Panc1 (cell line): ENCODE results near the gene MTCH1. TPM values are rescaled to one million over a fixed set of nuclear protein-coding genes. Genes with fewer than 3 reads are reported as not detected.

Source experiments
- ATAC-seq: fragments of 200-7000 bp; cut with Tn5 transposase; 2 replicates; pipeline ENCODE4 v1.9.1; 2020; ENCODE audit warnings: mild to moderate bottlenecking, moderate library complexity
- BruUV-seq: library from RNA; stranded (reverse); fragments of 400-500 nt; replicated peaks from 2 replicates; lab custom pipeline; 2021; lab: Mats Ljungman, UMichigan
- CTCF ChIA-PET: fragments of 300-600 bp; sonication (Branson Sonifier 250); formaldehyde crosslinking; loops from one replicate; lab custom pipeline; 2022; ENCODE audit warnings: antibody characterized with exemption; lab: Charles Lee
- POLR2A ChIA-PET: fragments of 300-600 bp; sonication (Branson Sonifier 250); formaldehyde crosslinking; loops from one replicate; lab custom pipeline; 2022; ENCODE audit warnings: antibody characterized with exemption; lab: Charles Lee
- DNase-seq: peaks from one replicate; pipeline ENCODE4 v3.0.0-alpha.2; 2010; ENCODE audit warnings: low read depth, low spot score
- H3K27ac ChIP-seq: 2 replicates; pipeline ENCODE4 v1.5.1; 2011; ENCODE audit warnings: mild to moderate bottlenecking, low read length, inconsistent platforms
- H3K27me3 ChIP-seq: fragments of 200-500 bp; sonication (Bioruptor generic); 2 replicates; pipeline ENCODE4 v1.6.0; 2014; ENCODE audit warnings: low read length, inconsistent platforms; ENCODE audit not compliant: control insufficient read depth, insufficient read depth
- H3K36me3 ChIP-seq: fragments of 200-500 bp; sonication (Bioruptor generic); 2 replicates; pipeline ENCODE4 v1.5.1; 2014; ENCODE audit warnings: inconsistent platforms, mild to moderate bottlenecking, low read length, moderate library complexity; ENCODE audit not compliant: control insufficient read depth, insufficient read depth
- H3K4me1 ChIP-seq: 2 replicates; pipeline ENCODE4 v1.5.1; 2011; ENCODE audit warnings: inconsistent platforms, mild to moderate bottlenecking, low read length, moderate library complexity; ENCODE audit not compliant: control insufficient read depth, insufficient read depth
- H3K4me3 ChIP-seq, 2 experiments: 2 replicates each; pipeline ENCODE4 v1.5.1; 2011 to 2012; ENCODE audit warnings: low read depth in 2 of 2, low read length in 2 of 2, mild to moderate bottlenecking in 2 of 2, inconsistent platforms in 1 of 2, moderate library complexity in 1 of 2
- H3K9me3 ChIP-seq: fragments of 200-500 bp; sonication (Bioruptor generic); 2 replicates; pipeline ENCODE4 v1.5.1; 2014; ENCODE audit warnings: low read depth, mild to moderate bottlenecking, inconsistent platforms, low read length, moderate library complexity; ENCODE audit not compliant: control insufficient read depth, insufficient read depth
- POLR2AphosphoS5 ChIP-seq: IDR thresholded peaks from 2 replicates; pipeline ENCODE4 v1.6.1; 2012; ENCODE audit warnings: mild to moderate bottlenecking, low read depth, low read length, moderate library complexity
- SIN3A ChIP-seq: IDR thresholded peaks from 2 replicates; pipeline ENCODE4 v1.6.1; 2012; ENCODE audit warnings: low read depth, mild to moderate bottlenecking, low read length, moderate library complexity, borderline replicate concordance; ENCODE audit not compliant: insufficient read depth
- TCF7L2 ChIP-seq: IDR thresholded peaks from 2 replicates; pipeline ENCODE4 v1.6.1; 2011; ENCODE audit warnings: mild to moderate bottlenecking, low read depth, low read length, inconsistent platforms
- in situ Hi-C: cut with HindIII; loops from 2 replicates; pipeline ENCODE4 v1.10.0; 2016; ENCODE audit warnings: low sequenced_read_pairs, low pct_unique_long_range_greater_than_20kb
- intact Hi-C: fragments of 100-400 bp; cut with micrococcal nuclease; formaldehyde crosslinking; loops from one replicate; pipeline ENCODE4 v1.10.0; 2022; ENCODE audit not compliant: unreplicated experiment
- total RNA-seq: library from RNA; stranded (reverse); gene quantifications from one replicate; pipeline ENCODE4 v1.2.1, GENCODE V29; 2021; ENCODE audit not compliant: unreplicated experiment
- TF ChIP-seq, protein P1 (sequence below), 2 experiments: IDR thresholded peaks; 2 replicates each; pipeline ENCODE4 v1.6.1; 2011 to 2012; ENCODE audit warnings: low read depth in 2 of 2, control low read depth in 1 of 2, low read length in 1 of 2, mild to moderate bottlenecking in 1 of 2, moderate library complexity in 1 of 2; ENCODE audit not compliant: insufficient read depth in 1 of 2
- TF ChIP-seq, protein P2 (sequence below): fragments of 450-650 bp; IDR thresholded peaks from 2 replicates; pipeline ENCODE4 v1.5.1; 2017; ENCODE audit warnings: mild to moderate bottlenecking

MTCH1 gene
- total RNA-seq, 1 experiment from 2014 or later: 223 TPM

DNA sequence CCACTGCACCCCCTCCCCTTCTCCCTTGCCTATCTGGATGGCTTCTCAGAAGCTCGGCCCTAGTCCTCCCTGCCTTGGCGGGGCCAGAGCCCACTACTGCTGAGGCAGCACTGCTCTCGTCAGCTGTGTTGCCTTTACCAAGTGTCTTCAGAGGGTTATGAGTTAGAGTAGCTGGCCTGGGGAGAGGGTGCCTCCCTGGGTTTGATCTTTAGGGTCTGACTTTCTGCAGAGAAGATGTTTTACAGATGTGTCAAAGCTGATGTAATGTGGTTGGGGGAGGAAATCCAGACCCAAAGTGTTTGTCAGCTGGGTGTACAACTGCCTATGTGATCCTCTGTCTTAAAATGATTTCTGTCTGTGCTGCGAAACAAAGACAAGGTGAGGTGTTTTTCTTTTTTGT lies 61.9 kb downstream of the MTCH1 start:
- no TSS peak for BruUV-seq
- Histone ChIP-seq H3K27ac (no peak overlapping the region), H3K9me3 (no peaks in the 10 kb centered on the region), H3K27me3 (no peaks in the 10 kb centered on the region), H3K4me3 (no peak overlapping the region), H3K4me1 (no peaks in the 10 kb centered on the region), H3K36me3 (no peaks in the 10 kb centered on the region)
- POLR2A ChIA-PET: no interaction called here
- ATAC-seq (no peak), DNase-seq (no peak)
- TF ChIP-seq, protein P1, sequence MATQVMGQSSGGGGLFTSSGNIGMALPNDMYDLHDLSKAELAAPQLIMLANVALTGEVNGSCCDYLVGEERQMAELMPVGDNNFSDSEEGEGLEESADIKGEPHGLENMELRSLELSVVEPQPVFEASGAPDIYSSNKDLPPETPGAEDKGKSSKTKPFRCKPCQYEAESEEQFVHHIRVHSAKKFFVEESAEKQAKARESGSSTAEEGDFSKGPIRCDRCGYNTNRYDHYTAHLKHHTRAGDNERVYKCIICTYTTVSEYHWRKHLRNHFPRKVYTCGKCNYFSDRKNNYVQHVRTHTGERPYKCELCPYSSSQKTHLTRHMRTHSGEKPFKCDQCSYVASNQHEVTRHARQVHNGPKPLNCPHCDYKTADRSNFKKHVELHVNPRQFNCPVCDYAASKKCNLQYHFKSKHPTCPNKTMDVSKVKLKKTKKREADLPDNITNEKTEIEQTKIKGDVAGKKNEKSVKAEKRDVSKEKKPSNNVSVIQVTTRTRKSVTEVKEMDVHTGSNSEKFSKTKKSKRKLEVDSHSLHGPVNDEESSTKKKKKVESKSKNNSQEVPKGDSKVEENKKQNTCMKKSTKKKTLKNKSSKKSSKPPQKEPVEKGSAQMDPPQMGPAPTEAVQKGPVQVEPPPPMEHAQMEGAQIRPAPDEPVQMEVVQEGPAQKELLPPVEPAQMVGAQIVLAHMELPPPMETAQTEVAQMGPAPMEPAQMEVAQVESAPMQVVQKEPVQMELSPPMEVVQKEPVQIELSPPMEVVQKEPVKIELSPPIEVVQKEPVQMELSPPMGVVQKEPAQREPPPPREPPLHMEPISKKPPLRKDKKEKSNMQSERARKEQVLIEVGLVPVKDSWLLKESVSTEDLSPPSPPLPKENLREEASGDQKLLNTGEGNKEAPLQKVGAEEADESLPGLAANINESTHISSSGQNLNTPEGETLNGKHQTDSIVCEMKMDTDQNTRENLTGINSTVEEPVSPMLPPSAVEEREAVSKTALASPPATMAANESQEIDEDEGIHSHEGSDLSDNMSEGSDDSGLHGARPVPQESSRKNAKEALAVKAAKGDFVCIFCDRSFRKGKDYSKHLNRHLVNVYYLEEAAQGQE (IDR thresholded peaks at IDR 0.05; ENCODE audit: insufficient read depth in 1 of 2, low read depth in 2 of 2, low read length in 1 of 2): no peak
- in situ Hi-C loops: no loop called here
- intact Hi-C loops: no loop called here
- CTCF ChIA-PET: no interaction called here

DNA sequence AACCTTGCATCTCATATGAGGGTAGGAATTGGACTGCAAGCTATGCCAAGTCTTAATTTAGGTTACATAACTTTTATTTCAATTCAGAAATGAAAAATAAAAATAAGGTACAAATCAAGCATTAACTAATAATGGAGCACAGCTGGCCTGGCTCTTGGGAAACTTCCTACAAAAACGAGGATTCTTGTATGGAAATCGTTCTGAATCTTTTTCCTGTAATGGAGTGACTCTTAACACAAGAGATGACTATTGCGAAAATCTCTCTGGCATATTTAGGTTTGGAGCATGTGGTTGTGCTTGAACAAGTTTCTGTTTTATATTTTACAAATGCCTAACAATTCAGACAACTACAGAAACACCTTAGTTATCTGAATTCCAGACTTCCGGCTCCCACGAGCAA lies 65.5 kb downstream of the MTCH1 start:
- no TSS peak for BruUV-seq
- H3K9me3 ChIP-seq: no peaks in the 10 kb centered on the region
- ATAC-seq: no peak
- ChIA-PET POLR2A (no interaction called here), CTCF (no interaction called here)
- H3K36me3 ChIP-seq: peaks cover 5% of the 10 kb centered on the region; the same call in 1 of the 2 replicates
- DNase-seq: no peak
- TF ChIP-seq POLR2AphosphoS5 (no peak), TCF7L2 (no peak), SIN3A (no peak)
- TF ChIP-seq, protein P1 (IDR thresholded peaks at IDR 0.05; ENCODE audit: insufficient read depth in 1 of 2, low read depth in 2 of 2, low read length in 1 of 2): no peak
- TF ChIP-seq, protein P2, sequence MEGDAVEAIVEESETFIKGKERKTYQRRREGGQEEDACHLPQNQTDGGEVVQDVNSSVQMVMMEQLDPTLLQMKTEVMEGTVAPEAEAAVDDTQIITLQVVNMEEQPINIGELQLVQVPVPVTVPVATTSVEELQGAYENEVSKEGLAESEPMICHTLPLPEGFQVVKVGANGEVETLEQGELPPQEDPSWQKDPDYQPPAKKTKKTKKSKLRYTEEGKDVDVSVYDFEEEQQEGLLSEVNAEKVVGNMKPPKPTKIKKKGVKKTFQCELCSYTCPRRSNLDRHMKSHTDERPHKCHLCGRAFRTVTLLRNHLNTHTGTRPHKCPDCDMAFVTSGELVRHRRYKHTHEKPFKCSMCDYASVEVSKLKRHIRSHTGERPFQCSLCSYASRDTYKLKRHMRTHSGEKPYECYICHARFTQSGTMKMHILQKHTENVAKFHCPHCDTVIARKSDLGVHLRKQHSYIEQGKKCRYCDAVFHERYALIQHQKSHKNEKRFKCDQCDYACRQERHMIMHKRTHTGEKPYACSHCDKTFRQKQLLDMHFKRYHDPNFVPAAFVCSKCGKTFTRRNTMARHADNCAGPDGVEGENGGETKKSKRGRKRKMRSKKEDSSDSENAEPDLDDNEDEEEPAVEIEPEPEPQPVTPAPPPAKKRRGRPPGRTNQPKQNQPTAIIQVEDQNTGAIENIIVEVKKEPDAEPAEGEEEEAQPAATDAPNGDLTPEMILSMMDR: no peak
- in situ Hi-C loops: no loop called here
- no peak overlapping the region for H3K4me3 ChIP-seq
- H3K4me1 ChIP-seq: peaks cover 2% of the 10 kb centered on the region; the same call in 1 of the 2 replicates
- no peaks in the 10 kb centered on the region for H3K27me3 ChIP-seq
- H3K27ac ChIP-seq: no peak overlapping the region
- intact Hi-C loops: no loop called here
